GM19468 (cell line): Measurements from ENCODE around the gene AMMECR1.

Experiments used
- ATAC-seq: cut with Tn5 transposase; IDR thresholded peaks from one replicate; pipeline ENCODE4 v1.9.1; 2021; ENCODE audit warnings: mild to moderate bottlenecking, moderate library complexity, moderate number of reproducible peaks; ENCODE audit not compliant: unreplicated experiment; ENCODE audit errors: extremely low read depth

The AMMECR1 gene

DNA sequence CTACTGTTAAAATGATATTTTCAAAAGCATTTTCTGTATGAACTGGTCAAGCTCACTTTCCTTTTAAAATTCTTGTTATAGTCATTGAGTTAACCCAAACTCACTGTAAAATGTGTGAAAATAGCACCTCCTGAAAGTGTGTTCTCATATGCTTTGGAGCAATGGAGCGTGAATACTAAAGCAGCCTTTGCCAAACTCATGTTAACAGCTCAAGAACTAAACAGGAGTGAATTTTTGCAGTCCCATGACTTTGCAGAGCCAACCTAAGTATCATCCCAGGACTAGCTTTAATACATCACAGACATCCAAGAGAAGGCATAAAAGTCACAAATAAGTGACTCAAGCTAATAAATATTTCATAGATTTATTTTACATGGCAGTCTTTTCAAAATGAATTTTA, 2.3 kb downstream of the AMMECR1 start:
- ATAC-seq = no peak

DNA sequence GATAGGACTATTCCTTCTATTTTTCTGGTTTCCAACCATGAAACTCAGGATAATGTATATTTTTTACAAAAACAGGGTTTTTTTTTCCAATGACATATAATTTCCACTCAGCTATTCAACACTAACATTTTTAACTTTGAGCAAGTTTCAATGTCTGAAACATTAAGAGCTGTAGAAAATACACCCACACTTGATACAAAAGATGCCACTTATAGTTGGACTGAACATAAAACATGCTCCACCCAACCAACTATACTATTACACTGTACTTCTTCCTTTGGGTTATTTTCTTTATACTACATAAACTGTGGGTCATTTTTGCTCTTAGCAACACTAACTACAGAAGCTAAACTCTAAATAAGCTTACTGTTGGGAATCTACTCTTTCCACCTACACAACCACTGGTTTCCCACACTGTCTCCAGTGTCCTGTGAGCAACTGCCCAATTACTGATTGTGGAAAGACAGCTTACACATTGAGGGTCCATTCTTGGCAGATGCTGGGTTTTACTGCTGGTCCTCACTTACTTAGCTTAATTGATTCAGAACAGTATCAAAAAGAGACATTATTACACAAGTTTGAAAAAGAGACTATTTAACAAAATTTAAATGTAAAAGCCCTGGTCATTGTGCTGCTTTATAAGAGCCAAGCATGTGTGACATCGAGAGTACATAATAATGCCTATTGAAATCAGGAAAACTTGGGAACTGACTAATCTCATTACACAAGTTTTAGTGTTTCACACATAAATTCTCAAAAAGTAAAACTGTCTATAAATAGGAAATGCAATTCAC, 6.3 kb downstream of the AMMECR1 start:
- ATAC-seq = no peak

DNA sequence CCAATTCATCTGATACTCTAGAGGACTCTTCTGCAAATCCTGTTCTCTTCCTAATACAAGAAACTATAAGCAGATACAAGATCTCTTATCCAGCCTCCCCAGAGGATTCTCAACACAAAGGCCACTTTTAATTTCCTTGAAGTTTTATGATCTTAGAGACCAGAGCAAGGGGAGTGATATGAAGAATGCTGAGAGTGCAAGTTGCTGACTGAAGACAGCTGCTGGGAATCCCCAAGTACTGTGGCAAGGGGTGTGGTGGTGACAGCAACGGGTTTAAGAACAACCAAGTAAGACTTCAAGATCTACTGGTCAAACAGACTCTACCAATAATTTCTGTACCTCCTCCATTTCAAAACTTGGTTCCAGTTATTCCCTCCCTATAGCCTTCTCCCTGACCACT, 7.0 kb downstream of the AMMECR1 start:
- ATAC-seq = peak; percentile 66

DNA sequence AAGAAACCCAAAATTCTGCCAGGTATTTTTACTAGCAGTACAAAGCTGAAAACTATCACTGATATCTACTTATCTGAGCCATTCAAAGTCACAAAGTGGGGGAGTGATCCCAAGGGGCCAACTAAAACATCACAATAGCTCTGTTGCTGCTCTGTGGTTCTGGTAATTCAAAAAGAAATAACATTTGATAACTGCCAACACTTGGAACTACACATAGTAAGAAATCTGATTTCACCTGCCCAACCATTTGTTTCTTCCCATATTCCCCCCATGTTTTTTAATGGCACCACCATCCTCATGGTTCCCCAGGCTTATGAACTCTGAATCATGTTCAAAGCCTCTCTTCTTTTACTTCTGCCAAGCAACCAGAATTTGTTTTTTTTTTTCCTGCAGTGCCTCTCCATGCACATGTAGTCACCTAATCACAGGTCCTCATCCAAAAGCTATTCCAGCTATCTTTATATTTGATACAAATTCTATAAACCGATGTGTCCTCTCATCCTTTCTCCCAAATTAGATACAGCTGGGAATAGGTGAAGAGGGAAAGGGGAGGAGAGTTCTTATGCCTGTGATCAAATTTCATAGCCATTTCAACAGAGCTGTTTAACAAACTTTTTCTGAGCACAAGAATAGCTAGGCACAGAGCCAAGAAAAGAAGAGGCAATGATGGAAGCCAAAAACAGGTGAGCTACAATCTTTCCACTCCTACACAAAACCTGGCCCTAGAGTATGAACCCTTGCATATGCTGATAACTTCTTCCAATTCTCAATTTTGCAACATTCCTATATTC, 7.7 kb downstream of the AMMECR1 start:
- ATAC-seq = no peak

DNA sequence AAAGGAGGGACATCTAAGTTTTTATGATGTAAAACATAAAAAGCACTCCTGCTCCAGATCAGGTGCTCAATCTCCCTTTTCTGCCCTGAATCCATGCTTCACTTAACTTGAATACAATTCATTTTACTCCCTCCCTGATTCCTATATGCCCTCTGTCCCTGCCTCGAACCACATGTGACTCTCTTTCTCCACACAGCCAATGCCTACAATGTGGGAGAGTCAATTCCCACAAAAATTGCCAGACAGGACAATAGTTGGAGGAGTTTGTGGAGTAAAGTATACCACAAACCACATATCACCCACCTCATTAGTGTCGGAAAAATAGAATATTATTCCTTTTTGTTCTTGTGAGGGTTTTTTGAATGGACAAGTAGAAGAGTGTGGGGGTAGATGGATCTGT, 9.7 kb downstream of the AMMECR1 start:
- ATAC-seq = no peak

DNA sequence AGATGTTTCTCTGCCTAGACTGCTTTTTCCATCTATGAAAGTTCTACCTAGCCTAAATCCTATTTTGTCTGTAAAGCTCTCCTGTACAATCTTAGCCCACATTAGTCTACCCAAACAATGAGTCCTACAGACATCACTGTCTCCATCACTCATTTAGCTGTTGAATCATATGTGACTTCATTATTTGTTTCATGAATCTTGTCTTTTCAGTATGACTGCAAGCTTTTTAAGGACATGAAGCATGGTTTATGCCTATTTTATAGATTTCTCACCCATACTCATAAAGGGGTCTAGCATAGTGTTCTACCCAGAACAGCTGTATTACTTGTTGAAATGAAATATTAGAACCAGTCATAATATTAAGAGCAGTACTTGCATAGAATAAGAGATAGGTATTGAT, 13.0 kb downstream of the AMMECR1 start:
- ATAC-seq = no peak

DNA sequence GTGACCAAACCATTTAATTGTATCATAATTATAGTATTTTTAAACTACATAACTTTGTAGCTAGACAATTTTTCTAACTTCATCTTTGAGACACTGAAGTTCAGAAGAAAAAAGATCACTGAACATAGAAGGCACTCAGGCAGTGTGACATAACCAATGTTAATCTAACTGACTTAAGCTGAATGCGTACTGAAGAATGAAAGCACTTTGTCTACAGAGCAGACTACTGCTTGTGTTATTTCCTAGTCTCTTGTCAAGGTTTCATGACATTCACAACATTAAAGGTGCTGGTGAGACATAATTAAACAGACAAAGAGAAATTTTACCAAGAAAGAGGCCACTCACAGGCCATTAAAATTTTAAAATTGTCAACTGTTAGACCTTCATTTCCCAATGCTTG, 13.5 kb downstream of the AMMECR1 start:
- ATAC-seq = no peak

DNA sequence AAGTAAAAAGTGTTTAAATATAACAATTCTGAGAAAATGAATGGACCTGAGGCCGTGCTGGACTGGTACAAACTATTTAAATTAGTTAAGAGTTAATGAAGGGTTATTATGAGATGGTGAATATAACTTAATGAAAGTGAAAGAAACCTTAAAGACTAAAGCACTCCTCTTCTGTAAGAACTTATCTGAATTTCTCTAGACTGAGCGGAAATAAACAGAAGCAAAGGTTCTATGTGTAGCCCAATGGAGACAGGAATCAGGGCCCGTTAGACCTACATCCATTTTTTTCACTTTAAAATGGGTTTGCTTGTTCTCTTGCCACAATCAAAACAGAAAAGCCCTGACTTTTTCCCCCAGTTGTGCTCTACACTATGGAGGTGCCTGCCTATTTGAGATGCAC, 14.9 kb downstream of the AMMECR1 start:
- ATAC-seq = no peak

DNA sequence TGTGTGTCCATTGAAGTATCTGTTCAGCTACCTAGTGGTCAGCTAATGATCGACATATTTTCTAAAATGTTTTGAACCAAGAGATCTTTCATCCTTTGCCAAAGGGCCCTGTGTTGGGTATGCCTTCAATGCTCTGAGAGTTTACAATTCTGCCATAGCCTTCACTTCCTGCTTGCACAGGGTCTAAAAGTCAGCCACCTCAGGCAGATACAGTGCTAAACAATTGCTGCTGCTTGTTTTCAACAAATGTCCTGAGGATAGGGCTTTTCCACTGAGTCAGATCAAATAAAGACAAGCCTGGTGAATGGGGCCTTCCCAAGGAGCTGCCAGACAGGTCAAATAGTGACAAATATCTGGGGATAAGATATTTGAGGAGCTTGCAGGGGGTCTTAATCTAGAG, 16.7 kb downstream of the AMMECR1 start:
- no peak for ATAC-seq

DNA sequence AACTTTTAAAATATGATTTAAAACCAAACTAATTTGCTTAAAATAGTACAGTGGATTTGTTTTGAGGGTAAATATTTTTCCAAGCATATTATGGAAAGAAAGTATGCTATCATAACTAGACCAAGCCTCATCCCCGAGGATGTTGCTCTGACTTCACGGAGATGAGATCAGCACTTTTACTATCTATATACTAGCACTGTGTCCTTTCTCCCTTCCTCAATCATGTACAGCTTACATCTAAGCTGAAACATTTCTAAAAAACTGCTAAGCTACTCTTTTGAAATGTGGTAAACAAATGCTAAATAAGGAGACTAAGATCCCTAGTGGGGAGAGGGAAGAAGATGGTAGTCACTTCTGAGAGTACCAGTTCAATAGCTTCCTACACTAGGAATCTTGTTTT, 23.8 kb downstream of the AMMECR1 start:
- ATAC-seq = no peak

DNA sequence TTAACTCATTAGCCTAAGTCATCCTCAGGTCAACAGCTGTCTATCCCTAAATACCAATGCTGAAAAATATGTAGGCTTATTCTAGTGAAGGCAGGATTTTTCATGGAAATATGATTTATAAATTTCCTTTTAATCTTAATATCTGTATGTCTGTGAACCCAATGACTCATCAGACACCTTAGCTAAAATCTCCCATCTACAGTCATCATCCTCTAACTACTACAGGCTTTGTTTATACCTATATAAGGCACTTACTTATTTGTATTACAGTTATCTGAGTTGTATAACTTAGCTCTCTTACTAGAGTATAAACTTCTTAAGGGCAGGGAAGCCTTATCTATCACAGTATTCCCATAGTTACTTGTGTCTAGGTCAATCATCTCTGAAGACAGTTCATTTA, 24.2 kb downstream of the AMMECR1 start:
- no peak for ATAC-seq

DNA sequence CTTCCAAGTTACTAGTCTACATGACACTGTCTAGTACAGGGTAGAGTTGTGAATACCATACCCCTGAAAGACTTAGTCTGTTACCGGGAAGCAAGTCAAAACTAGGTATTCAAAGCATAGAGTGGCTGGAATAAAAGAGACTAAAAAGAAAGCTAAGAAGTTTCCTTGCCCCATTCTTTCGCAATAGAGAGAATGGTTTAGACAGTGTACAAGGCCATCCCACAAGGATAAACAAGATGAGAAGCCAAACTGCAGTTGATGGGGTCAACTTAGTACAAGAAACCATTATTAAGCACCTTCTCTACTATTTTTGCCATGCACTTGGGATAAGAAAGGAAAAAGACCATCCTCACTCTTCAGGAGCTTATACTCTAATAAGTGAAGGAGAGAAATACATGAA, 30.3 kb downstream of the AMMECR1 start:
- ATAC-seq = no peak

DNA sequence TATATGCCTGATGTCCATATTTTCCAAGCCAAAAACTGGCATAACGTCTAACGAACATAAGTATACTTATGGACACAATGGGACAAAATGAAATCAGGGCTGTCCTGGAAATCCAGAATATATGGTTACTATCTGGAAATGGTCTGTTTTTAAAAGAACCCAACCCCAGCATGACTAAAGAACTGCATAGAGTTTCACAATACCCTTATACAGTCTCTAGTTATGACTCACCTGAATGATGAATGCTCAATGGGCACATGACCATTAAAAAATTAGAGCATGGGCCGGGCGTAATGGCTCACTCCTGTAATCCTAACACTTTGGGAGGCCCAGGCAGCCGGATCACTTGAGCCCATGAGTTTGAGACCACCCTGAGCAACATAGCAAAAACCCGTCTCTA, 31.8 kb downstream of the AMMECR1 start:
- ATAC-seq = no peak

DNA sequence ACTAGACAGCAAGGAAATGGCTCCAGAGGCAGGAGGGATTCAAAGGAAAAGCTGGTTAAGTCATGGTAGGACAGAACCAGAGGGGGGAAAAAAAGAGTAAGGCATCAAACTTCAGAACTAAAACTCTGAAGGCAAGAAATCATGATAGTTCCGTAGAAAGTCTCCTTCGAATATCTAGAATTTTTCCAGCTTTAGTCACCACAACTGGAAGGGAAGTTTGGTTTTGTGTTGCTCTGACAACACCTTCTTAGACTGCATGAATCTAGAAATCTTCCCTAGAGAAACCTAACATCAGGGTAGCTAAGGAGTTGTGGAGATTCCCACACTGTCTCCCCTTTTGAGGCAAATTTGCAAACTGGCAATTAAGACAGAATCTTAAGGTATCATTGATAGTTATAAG, 33.7 kb downstream of the AMMECR1 start:
- ATAC-seq = no peak

DNA sequence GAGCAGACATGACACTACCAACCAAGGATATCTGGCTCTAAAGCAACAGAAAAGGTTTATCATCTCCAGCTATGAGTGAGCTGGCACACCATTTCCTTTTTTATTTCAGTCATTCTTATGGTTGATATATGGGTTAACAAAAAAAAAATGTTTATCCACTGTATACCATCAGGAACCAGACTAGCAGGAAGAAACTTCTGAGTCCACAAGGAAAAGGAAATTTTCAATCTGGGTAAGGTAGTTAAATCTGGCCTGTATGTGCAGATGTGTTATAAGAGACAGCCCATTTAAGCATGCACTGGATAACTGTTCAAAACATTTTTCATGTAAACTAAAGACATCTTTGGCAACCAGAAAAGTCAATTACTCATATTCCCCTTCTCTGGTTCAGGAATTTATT, 35.0 kb downstream of the AMMECR1 start:
- ATAC-seq = no peak

DNA sequence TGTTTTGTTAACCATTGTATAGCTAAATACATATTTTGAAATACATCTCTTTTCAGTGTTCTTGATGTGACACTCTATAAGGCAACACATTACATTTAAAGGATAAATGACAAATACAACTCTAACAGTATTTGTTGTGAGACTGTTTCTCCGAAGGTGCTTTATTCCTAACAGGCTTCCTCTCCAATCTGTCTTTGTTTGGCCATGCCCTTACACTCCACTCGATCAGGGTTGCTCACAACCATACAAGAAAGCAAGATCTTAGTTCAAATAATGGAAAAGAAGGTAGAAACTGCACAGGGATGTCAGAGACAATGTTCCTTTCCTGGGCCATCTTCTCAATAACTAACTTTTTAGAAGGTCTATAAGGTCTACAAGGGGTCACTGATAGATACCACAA, 36.5 kb downstream of the AMMECR1 start:
- ATAC-seq = no peak

DNA sequence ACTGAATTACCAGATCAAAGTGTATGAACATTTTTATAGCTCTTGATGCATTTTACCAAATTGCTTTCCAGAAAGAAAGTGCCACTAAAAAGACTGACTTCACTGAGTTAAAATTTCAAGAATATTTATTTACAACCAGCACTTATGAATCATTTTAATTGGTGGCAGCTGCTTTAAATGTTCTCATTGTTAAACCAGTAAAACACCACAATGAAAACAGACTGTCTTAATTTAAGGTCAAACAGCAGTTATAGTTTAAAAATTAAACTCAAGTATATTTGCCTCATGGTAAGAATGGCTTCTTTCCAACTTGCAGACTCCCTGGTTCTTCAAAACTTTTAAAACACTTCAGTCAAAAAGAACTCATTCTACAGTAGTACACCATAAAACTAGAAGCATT, 36.9 kb downstream of the AMMECR1 start:
- no peak for ATAC-seq

DNA sequence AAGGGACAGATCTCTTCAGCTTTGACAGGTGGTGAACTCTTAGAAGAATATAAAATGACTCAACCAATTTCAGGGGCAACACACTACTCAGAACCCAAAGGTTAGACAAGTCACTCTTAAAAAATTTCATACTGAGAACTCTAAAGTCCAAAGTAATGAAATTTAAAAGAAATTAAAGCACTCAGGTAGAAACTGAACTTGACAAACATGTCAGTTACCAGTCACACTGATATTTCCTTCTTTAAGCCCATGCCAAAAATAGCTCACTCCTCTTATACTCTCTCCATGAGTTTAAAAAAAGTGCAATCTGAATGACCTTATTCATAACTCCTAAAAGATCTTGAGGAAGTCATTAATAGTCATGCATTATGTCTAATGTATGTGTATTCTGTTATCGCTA, 40.3 kb downstream of the AMMECR1 start:
- no peak for ATAC-seq

DNA sequence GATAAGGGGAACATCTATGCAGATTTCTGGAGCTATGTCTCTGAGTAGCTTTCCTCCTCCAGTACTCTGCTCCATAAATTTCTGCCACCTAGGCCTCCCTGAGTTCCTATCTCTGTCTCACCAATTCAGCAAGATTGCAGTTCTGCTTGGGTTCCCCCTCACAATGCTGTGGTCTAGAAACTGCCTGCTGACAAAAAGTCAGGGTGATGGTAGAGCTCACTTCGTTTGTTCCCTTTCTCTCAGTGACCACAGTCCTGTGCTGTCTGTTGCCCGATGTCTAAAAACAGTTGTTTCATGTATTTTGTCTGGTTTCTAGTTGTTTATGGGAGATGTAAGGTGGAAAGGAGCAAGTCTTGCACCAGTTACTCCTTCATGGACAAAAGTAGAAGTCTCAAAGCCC, 41.1 kb downstream of the AMMECR1 start:
- ATAC-seq = peak; percentile 68

DNA sequence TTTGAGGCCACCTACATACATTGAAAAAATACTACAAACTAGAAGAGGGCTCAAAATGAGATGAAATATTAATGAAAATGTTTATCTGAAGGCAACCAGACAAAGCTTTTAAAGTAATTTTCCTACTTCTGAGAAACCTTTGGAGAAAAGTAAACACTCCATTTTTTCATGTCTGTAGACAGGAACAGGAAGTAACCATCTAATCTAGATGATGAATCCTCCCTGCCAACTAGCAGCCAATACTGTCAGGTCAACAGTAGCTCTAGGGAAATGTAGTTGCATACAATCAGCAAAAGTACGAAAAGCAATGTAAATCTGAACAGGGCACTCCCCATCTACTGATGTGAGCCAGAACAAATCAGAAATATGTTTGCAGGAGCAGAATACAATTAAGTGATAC, 49.0 kb downstream of the AMMECR1 start:
- no peak for ATAC-seq

DNA sequence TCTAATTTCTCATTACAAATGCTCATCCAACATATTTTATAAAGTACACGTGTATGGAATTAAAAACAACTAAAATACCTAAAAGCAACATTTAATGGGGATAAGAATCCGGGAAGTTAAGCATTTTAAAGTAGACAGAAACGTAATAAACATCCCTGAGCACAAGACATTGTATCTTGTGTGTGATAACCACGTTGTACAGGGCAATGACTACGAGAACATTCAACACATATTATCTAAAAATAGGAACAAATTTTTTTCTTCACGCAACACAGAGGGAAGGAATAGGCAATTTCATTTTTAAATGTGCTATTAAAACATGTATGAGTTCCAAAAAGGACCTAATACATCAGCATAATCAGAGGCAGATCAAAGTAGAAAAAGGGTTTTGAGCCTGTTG, 49.5 kb downstream of the AMMECR1 start:
- ATAC-seq = no peak

DNA sequence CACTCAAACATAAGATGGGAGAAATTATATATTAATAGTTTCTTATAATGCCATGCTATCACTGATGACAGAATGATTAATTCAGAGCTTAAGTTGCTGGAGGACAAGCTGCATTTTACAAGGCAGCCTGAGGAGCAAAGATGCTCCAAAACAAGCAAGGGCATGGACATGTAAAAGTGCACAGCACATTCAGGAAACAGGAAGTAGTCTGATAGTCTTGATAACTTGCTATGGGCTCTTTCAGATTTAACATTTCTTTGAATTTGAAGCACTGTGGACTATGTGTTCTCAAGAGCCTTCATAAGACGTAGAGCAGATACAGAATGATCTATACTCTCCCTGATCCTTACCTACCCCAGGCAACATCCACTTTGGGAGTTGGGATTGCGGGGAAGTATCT, 50.0 kb downstream of the AMMECR1 start:
- no peak for ATAC-seq
